Measurements from ENCODE around the gene FTSJ3. TPM values are rescaled to one million over a fixed set of nuclear protein-coding genes. Genes with fewer than 3 reads are reported as not detected.

FTSJ3 gene
- total and polyA plus RNA-seq, 10 of the 15 experiments (the other 5 are each of a cell fraction or from before 2014, with no cell fraction given) = 17.2 to 79.2 (median 50.4) TPM

DNA sequence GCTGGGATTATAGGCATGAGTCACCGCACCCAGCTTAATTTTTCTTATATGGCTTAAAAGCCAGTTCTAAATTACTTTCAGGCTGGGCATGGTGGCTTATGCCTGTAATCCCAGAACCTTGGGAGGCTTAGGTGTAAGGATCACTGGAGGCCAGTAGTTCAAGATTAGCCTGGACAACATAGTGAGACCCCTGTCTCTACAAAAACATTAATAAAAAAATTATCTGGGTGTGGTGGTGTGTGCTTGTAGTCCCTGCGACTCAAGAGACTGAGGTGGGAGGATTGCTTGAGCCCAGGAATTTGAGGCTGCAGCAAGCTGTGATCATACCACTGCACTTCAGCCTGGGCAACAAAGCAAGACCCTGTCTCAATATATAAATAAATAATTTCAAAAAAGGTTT, 25.8 kb upstream of the FTSJ3 start:
- no peak overlapping the region for H3K27ac ChIP-seq (ENCODE audit: control insufficient read depth, insufficient read depth)
- ATAC-seq (no peak), DNase-seq (ENCODE audit: low read depth, low spot score) (no peak), FAIRE-seq (no peak)
- H3K4me3 ChIP-seq = no peak overlapping the region
- no peak overlapping the region for H3K4me2 ChIP-seq (ENCODE audit: control insufficient read depth, insufficient read depth)
- no TSS peak for BruUV-seq (replicated peaks)
- intact Hi-C loops (cut with micrococcal nuclease; ENCODE audit: unreplicated experiment) = no loop called here
- peaks cover 0 to 1% of the 10 kb centered on the region in 2 experiments; a peak in 1 of 4 replicates for H3K27me3 ChIP-seq (replicated peaks in 1 of 2; ENCODE audit: control insufficient read depth in 2 of 2, insufficient read depth in 2 of 2, low read length in 1 of 2)
- SMC1A ChIA-PET (ENCODE audit: uncharacterized antibody, unreplicated experiment) = interaction anchor here (0.7 kb wide), 1 partner anchor 99 kb away, joined by 3 read pairs; no protein-coding TSS in a partner anchor
- RAD21 ChIA-PET (ENCODE audit: unreplicated experiment) = no interaction called here
- TF ChIP-seq SMC3 (IDR thresholded peaks at IDR 0.05; ENCODE audit: borderline replicate concordance, low read length) (no peak), TAF1 (IDR thresholded peaks at IDR 0.05; ENCODE audit: borderline replicate concordance, low read depth, low read length) (no peak), CBX5 (IDR thresholded peaks at IDR 0.05; ENCODE audit: low read depth) (no peak)
- H3K4me1 ChIP-seq (ENCODE audit: control insufficient read depth, insufficient read depth, low read length) = peaks cover 6% of the 10 kb centered on the region
- H2AFZ ChIP-seq (ENCODE audit: control insufficient read depth, low read depth, low read length) = no peak overlapping the region
- H4K20me1 ChIP-seq (ENCODE audit: control insufficient read depth, insufficient read depth) = no peaks in the 10 kb centered on the region
- no peaks in the 10 kb centered on the region for H3K79me2 ChIP-seq (ENCODE audit: control insufficient read depth, insufficient read depth, low read length)
- POLR2A ChIA-PET = interaction anchor here (0.5 to 0.9 kb wide), 2 partner anchors 167 to 185 kb away, joined by 3 read pairs; partner anchors contain the start of gene ICAM2
- in situ Hi-C loops (cut with MboI) = no loop called here
- CTCF ChIA-PET = interaction anchor here (1.3 to 1.6 kb wide), 3 partner anchors 12 to 93 kb away, joined by 3 to 6 read pairs (median 5); no protein-coding TSS in a partner anchor
- 71% methylated on average over 2 of the region's 2 CpGs for WGBS (ENCODE audit: insufficient coverage, insufficient replicate concordance, low lambda C conversion rate, missing lambda C conversion rate)
- H3K36me3 ChIP-seq (ENCODE audit: control insufficient read depth in 2 of 2, insufficient read depth in 2 of 2, low read length in 1 of 2) = no peaks in the 10 kb centered on the region
- no peak overlapping the region for H3K9ac ChIP-seq (ENCODE audit: control insufficient read depth, insufficient read depth, low read length)
- peaks cover 1% of the 10 kb centered on the region; the same call in 2 of the 3 replicates for H3K9me3 ChIP-seq (replicated peaks; ENCODE audit: control insufficient read depth, insufficient read depth, low read length)

DNA sequence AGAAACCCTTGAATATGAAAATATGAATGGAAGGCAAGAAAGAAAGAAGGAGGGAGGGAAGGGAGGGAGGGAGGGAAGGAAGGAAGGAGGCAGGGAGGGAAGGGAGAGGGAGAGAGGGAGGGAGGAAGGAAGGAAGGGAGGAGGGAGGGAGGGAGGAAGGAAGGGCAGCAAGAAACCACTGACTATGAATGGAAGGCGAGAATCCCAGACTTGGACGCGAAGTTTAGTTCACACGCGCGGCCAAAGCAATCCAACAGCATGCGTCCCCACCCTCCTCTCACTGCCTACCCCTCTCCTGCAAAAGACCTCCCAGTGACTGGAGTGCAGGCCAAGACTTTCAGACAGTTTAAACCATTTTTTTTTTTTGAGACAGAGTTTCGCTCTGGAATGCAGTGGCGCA, 22.9 kb upstream of the FTSJ3 start:
- H3K27me3 ChIP-seq (replicated peaks in 1 of 2; ENCODE audit: control insufficient read depth in 2 of 2, insufficient read depth in 2 of 2, low read length in 1 of 2) = peaks cover 0 to 1% of the 10 kb centered on the region in 2 experiments; a peak in 1 of 4 replicates
- intact Hi-C loops (cut with micrococcal nuclease; ENCODE audit: unreplicated experiment) (no loop called here), in situ Hi-C loops (cut with MboI) (no loop called here)
- ChIA-PET CTCF (interaction anchor here (1.3 to 1.7 kb wide), 2 partner anchors 9 to 443 kb away, joined by 3 to 5 read pairs; no protein-coding TSS in a partner anchor), SMC1A (ENCODE audit: uncharacterized antibody, unreplicated experiment) (no interaction called here), POLR2A (no interaction called here), RAD21 (ENCODE audit: unreplicated experiment) (no interaction called here)
- no peaks in the 10 kb centered on the region for H3K79me2 ChIP-seq (ENCODE audit: control insufficient read depth, insufficient read depth, low read length)
- ATAC-seq (no peak), DNase-seq (ENCODE audit: low read depth, low spot score) (no peak), FAIRE-seq (no peak)
- no peak overlapping the region for H3K9ac ChIP-seq (ENCODE audit: control insufficient read depth, insufficient read depth, low read length)
- H3K4me3 ChIP-seq = no peak overlapping the region
- no peaks in the 10 kb centered on the region for H4K20me1 ChIP-seq (ENCODE audit: control insufficient read depth, insufficient read depth)
- no peak overlapping the region for H3K27ac ChIP-seq (ENCODE audit: control insufficient read depth, insufficient read depth)
- peaks cover 5% of the 10 kb centered on the region; the same call in 2 of the 3 replicates for H3K9me3 ChIP-seq (replicated peaks; ENCODE audit: control insufficient read depth, insufficient read depth, low read length)
- no peak overlapping the region for H2AFZ ChIP-seq (ENCODE audit: control insufficient read depth, low read depth, low read length)
- H3K4me2 ChIP-seq (ENCODE audit: control insufficient read depth, insufficient read depth) = no peak overlapping the region
- 94% methylated on average over 9 of the region's 9 CpGs for WGBS (ENCODE audit: insufficient coverage, insufficient replicate concordance, low lambda C conversion rate, missing lambda C conversion rate)
- H3K4me1 ChIP-seq (ENCODE audit: control insufficient read depth, insufficient read depth, low read length) = peaks cover 7% of the 10 kb centered on the region
- no TSS peak for BruUV-seq (replicated peaks)
- no peaks in the 10 kb centered on the region for H3K36me3 ChIP-seq (ENCODE audit: control insufficient read depth in 2 of 2, insufficient read depth in 2 of 2, low read length in 1 of 2)
- TF ChIP-seq GABPA (IDR thresholded peaks at IDR 0.05; ENCODE audit: low read depth) = no peak
- TF ChIP-seq TAF1 (IDR thresholded peaks at IDR 0.05; ENCODE audit: borderline replicate concordance, low read depth, low read length) = no peak
- TF ChIP-seq NFYA (IDR thresholded peaks at IDR 0.05; ENCODE audit: borderline replicate concordance, low read depth, low read length) = no peak
- TF ChIP-seq POLR2AphosphoS2 (IDR thresholded peaks at IDR 0.05; ENCODE audit: low read depth, low read length) = no peak
- TF ChIP-seq PML (IDR thresholded peaks at IDR 0.05; ENCODE audit: low read length) = no peak
- no peak for TF ChIP-seq EED (IDR thresholded peaks at IDR 0.05; ENCODE audit: low read depth)
- no peak for TF ChIP-seq ZNF207 (IDR thresholded peaks at IDR 0.05; ENCODE audit: borderline replicate concordance)
- TF ChIP-seq, protein P1, sequence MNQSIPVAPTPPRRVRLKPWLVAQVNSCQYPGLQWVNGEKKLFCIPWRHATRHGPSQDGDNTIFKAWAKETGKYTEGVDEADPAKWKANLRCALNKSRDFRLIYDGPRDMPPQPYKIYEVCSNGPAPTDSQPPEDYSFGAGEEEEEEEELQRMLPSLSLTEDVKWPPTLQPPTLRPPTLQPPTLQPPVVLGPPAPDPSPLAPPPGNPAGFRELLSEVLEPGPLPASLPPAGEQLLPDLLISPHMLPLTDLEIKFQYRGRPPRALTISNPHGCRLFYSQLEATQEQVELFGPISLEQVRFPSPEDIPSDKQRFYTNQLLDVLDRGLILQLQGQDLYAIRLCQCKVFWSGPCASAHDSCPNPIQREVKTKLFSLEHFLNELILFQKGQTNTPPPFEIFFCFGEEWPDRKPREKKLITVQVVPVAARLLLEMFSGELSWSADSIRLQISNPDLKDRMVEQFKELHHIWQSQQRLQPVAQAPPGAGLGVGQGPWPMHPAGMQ (IDR thresholded peaks at IDR 0.05; ENCODE audit: borderline replicate concordance) = no peak
- TF ChIP-seq CBFB (IDR thresholded peaks at IDR 0.05; ENCODE audit: low read depth) = no peak
- TF ChIP-seq, protein P2, sequence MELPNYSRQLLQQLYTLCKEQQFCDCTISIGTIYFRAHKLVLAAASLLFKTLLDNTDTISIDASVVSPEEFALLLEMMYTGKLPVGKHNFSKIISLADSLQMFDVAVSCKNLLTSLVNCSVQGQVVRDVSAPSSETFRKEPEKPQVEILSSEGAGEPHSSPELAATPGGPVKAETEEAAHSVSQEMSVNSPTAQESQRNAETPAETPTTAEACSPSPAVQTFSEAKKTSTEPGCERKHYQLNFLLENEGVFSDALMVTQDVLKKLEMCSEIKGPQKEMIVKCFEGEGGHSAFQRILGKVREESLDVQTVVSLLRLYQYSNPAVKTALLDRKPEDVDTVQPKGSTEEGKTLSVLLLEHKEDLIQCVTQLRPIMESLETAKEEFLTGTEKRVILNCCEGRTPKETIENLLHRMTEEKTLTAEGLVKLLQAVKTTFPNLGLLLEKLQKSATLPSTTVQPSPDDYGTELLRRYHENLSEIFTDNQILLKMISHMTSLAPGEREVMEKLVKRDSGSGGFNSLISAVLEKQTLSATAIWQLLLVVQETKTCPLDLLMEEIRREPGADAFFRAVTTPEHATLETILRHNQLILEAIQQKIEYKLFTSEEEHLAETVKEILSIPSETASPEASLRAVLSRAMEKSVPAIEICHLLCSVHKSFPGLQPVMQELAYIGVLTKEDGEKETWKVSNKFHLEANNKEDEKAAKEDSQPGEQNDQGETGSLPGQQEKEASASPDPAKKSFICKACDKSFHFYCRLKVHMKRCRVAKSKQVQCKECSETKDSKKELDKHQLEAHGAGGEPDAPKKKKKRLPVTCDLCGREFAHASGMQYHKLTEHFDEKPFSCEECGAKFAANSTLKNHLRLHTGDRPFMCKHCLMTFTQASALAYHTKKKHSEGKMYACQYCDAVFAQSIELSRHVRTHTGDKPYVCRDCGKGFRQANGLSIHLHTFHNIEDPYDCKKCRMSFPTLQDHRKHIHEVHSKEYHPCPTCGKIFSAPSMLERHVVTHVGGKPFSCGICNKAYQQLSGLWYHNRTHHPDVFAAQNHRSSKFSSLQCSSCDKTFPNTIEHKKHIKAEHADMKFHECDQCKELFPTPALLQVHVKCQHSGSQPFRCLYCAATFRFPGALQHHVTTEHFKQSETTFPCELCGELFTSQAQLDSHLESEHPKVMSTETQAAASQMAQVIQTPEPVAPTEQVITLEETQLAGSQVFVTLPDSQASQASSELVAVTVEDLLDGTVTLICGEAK (IDR thresholded peaks at IDR 0.05; ENCODE audit: borderline replicate concordance) = no peak
- no peak for TF ChIP-seq IRF4 (IDR thresholded peaks at IDR 0.05; ENCODE audit: low read depth, low read length)
